MM.1S (cell line): ENCODE measurements around the gene STAT1.

Source experiments
- EZH2 ChIP-seq: fragments of 300-600 bp; sonication (generic); optimal IDR thresholded peaks from 2 replicates; pipeline ENCODE3; 2017; ENCODE audit warnings: low read depth, mild to moderate bottlenecking, antibody characterized with exemption, low read length, mixed read lengths
- EZH2phosphoT487 ChIP-seq: fragments of 300-600 bp; sonication (generic); IDR thresholded peaks from 2 replicates; pipeline ENCODE4 v1.6.1; 2018; ENCODE audit warnings: antibody characterized with exemption, low read length
- TF ChIP-seq, protein P1 (sequence below): fragments of 300-600 bp; sonication (generic); IDR thresholded peaks from 2 replicates; pipeline ENCODE4 v1.5.1; 2016; ENCODE audit warnings: antibody characterized with exemption, low read length, mixed read lengths

DNA sequence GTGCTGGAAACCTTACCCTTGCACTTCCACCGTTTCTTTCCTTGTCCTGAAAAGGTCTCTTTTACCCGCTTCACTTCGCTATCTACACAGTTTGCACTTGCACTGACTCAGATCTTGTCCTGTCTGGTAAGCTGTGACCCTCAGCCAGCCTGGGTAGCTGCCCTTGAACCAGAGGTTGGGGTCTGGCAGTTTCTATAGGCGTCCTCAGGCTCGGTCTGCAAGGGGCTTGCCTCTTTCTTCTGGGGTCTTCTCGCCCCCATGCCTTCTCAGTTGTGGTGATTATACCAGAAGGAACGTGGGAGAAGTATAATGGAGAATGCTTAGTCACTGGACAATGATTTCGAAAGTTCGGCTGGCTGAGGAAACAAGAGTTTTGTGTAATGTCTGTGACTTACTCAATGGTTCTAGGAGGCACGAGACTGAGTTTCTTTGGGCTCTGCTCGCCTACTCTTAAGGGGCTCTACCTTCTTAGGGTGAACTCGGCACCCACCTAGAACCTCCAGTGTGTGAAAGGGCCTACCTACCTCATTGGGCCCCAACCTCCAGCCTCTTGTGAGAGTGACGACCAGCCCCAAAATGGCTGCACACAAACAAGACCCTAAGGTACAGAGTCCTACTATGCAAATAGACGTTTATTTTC is 6.9 kb upstream of the STAT1 start:
- TF ChIP-seq, protein P1, sequence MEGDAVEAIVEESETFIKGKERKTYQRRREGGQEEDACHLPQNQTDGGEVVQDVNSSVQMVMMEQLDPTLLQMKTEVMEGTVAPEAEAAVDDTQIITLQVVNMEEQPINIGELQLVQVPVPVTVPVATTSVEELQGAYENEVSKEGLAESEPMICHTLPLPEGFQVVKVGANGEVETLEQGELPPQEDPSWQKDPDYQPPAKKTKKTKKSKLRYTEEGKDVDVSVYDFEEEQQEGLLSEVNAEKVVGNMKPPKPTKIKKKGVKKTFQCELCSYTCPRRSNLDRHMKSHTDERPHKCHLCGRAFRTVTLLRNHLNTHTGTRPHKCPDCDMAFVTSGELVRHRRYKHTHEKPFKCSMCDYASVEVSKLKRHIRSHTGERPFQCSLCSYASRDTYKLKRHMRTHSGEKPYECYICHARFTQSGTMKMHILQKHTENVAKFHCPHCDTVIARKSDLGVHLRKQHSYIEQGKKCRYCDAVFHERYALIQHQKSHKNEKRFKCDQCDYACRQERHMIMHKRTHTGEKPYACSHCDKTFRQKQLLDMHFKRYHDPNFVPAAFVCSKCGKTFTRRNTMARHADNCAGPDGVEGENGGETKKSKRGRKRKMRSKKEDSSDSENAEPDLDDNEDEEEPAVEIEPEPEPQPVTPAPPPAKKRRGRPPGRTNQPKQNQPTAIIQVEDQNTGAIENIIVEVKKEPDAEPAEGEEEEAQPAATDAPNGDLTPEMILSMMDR, result no peak
- TF ChIP-seq EZH2 (no peak), EZH2phosphoT487 (no peak)
